ENCODE measurements around the gene C10orf120.

DNA sequence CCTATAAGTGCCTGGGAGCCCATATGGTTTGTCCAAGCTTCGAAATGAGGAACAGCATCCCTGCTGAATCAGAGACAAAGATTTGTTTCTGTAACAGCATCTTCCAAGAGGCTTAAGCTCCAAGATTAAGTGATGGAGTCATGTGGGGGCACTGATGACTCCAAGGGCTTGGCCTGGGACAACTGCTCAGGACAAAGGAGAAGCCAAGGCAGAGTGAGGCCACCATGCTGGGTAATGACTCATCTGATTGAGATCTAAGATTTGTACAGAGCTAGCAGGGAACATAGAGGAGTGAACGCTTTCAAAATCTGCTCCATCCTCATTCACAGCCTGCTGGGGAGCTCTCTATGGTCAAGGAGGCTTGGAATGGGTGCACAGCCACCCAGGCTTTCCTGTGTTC lies 49.3 kb downstream of the C10orf120 start:
- TF ChIP-seq, protein P1, sequence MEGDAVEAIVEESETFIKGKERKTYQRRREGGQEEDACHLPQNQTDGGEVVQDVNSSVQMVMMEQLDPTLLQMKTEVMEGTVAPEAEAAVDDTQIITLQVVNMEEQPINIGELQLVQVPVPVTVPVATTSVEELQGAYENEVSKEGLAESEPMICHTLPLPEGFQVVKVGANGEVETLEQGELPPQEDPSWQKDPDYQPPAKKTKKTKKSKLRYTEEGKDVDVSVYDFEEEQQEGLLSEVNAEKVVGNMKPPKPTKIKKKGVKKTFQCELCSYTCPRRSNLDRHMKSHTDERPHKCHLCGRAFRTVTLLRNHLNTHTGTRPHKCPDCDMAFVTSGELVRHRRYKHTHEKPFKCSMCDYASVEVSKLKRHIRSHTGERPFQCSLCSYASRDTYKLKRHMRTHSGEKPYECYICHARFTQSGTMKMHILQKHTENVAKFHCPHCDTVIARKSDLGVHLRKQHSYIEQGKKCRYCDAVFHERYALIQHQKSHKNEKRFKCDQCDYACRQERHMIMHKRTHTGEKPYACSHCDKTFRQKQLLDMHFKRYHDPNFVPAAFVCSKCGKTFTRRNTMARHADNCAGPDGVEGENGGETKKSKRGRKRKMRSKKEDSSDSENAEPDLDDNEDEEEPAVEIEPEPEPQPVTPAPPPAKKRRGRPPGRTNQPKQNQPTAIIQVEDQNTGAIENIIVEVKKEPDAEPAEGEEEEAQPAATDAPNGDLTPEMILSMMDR (conservative IDR thresholded peaks at IDR 0.05 in 1 of 2, IDR thresholded peaks at IDR 0.05 in 1 of 2; ENCODE audit: extremely low read depth in 1 of 2, insufficient read depth in 1 of 2, low read depth in 1 of 2, low read length in 2 of 2), result no peak
- TF ChIP-seq EZH2 (IDR thresholded peaks at IDR 0.05; ENCODE audit: borderline replicate concordance, low read length), result no peak

Data from mammary epithelial cell (primary cell).